Stimulated activated CD4-positive, alpha-beta T cell treated with anti-CD3 and anti-CD28 coated beads, TNF-alpha, amount 100 ng/mL, for 1 hour (primary cell): Measurements from ENCODE around the gene PLEKHA7.
"Not testable (repeated sequence)": the region's sequence is repeated elsewhere in the genome, so short reads cannot be mapped to it uniquely, and the experiment has no call there.

Source experiments
- DNase-seq, 3 donors: peaks; one replicate each; pipeline ENCODE4 v3.0.0-alpha.2; 2020; ENCODE audit warnings: low read depth in 3 of 3, low spot score in 1 of 3

Gene PLEKHA7

DNA sequence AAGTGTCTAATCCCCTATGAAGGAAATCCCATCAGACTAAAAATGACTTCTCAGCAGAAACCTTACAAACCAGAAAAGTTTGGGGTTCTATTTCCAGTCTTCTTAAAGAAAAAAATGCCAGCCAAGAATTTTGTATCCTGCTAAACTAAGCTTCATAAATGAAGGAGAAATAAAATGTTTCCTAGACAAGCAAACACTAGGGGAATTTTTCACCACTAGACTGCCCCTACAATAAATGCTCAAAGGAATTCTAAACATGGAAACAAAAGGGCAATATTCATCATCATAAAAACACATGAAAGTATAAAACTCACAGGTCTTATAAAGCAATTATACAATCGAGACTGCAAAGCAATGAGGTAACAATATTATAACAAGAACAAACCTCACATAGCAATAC is 124.3 kb downstream of the PLEKHA7 start:
- no peak for DNase-seq

DNA sequence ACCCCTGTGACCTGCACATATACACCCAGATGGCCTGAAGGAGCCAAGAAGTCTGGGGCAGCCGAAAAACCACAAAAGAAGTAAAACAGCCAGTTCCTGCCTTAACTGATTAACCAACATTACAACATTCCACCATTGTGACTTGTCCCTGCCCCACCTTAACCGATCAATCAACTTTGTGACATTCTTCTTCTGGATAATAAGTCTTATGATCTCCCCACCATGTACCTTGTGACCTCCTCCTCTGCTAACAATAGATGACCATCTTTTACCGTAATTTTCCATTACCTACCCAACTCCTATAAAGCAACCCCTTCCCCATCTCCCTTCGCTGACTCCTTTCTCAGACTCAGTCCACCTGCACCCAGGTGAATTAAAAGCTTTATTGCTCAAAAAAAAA is 125.2 kb downstream of the PLEKHA7 start:
- not testable (repeated sequence) for DNase-seq

DNA sequence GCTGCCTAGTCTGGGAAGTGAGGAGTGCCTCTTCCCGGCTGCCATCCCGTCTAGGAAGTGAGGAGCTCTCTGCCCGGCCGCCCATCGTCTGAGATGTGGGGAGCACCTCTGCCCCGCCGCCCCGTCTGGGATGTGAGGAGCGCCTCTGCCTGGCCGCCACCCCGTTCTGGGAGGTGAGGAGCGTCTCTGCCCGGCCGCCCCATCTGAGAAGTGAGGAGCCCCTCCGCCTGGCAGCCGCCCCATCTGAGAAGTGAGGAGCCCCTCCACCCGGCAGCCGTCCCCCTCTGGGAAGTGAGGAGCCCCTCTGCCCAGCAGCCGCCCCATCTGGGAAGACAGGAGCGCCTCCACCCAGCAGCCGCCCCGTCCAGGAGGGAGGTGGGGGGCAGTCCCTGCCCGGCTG is 126.3 kb downstream of the PLEKHA7 start:
- not testable (repeated sequence) for DNase-seq

DNA sequence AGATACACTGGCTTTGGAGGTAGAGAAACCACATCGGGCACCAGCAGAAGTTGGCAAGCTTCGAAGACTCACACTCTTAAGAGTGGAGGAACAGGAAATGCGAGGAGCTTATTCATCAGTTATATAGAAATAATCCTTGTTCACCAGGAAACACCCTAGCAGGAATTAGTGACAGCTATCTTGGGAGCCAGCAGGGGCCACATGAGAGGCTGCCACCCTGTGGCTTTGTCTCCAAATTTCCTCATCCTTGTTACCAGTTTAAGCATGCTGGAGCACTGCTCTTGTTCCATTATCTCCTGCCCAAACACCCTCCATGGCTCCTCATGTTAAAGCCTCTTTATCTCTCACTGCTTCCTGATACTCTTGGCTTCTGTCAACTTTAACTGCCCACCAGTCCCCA is 131.0 kb downstream of the PLEKHA7 start:
- DNase-seq: no peak

DNA sequence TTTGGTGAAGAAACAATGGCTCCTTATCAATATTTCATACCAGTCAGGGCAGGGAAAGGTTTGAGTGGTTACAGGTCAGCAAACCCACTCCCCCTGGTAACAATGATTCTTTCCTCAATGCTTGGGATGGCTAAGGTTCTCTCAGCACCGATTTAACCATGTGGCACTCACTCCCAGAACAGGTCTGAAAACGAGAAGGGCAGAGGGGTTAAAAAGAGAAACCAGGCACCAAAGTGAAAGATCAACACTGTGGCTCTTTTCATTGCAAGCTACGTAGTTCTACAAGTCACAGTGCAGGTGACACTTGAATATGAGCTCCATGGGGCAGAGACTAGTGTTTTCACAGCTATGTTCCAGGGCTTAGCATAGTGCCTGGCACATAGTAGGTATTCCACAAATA is 132.4 kb downstream of the PLEKHA7 start:
- no peak for DNase-seq

DNA sequence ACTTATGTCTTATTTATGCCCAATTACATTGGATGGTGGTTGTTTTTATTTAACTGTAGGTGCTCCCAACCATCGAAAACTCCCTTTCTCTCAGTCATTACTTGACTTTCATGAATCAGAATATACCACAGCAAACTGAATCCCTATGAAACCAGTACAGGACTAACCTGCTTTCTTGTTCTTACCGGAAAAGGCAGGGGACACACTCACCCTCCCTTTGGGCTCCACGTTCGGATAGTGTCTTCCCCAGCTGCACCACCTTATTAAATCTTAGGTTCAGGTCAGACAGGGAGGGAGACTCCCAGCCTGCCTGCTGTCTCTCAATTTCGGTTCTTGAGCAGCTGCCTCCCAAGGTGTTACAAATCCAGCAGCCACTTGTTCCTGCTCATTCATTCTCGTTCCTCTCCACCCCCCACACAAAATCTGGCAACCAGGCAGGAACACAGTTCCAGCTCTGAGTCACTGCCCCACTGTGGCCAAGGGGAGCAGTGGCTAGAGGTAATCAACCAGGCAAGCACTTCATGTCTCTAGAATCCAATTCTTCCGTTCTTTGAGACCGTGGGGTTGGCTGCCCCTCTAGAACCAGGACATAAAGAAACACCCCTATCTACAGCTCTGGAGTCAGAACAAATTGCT is 133.0 kb downstream of the PLEKHA7 start:
- no peak for DNase-seq

DNA sequence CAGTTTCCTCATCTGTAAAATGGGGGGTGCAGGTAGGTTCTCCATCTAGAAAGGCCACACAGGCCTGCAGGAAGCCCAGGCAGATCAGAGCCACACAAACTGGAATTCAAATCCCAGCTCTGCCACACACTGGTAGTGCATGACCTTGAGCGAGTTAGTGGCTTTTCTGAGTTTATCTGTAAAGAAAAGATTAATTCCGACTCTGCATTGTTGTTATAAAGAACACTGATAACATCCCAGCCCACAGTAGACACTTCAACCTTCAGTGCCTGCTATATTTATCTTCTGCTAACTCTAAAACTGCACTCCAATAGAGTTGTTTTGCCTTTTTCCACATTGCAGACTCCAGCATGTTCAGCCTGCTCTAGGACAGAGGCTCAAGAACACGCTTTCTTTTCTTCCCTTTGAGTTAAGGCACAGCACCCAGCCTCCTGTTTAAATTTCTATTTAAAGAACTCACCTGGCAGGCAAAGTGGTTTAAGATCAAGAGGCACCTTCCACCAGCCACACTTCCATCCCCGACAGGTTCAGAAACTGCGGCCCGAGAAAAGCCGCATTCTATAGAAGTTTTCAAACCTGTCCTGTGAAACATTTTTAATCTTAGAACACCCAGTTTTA is 133.9 kb downstream of the PLEKHA7 start:
- no peak for DNase-seq

DNA sequence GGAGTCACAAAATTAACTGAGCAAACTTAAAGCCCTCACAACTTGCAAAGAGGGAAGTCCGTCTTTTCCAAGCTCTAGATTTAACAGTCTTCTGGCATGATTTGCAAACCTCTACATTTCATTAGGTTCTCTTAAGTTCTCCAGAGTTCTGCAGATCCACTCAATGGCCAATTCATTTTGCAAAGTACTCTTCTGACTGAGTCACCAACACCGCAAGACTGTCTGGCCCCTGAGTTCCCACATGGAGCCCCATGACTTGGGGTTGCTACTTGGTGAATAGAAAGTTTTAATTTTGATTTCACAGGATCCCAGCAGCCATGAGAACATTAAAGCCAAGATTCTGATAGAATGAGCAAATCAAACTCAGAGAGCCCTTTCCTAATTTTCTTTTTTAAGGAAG is 134.5 kb downstream of the PLEKHA7 start:
- no peak for DNase-seq

DNA sequence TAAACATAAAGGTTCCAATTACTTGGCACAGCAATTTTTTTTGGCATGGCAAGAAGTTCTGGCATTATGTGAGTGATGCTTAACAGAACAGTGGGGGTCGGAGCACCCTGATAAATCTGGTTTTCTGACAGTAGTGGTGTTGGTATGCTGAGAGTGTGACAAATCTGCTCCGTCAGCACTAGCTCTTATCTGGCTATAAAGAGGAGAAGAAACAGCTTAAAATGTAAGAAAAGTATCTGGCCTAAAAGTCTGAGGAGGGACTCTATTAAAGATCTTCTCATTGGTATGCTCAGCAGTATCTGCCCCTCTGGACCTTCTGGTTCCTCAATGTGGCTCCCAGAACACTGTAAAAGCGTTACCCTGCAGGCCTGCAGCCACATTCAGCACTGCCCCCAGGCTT is 137.4 kb downstream of the PLEKHA7 start:
- no peak for DNase-seq

DNA sequence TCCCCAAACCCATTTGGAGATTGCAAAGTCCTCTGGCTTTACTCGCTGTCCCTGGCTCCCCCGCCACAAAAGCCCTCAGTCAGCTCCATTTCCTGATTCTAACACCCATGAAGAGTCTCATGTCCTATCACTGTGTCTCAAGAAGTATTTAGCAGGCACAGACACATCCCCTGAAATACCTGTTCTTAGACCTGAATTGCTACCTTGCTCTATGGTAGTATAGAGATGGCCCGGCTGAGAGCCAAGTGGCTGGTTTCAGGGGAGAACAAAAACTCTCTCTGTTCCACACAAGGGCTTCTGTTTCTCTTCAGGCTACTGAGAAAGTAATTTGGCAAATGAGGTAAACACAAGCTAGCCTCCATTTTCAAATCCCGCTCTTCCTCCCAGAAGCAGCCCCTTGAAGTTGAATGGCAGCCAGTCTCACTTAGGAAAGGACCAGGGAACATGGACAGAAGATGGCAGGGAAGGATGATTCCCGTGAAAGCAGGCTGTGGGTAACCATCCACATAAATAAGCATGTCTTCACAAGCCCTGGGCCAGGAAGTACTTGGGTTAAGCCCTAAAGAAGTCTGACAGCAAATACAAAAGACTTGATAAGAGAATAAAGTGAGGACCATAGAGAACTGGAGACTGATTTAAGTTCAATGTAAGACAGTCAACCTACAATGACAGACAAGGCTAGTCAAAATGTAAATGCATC is 138.0 kb downstream of the PLEKHA7 start:
- no peak for DNase-seq

DNA sequence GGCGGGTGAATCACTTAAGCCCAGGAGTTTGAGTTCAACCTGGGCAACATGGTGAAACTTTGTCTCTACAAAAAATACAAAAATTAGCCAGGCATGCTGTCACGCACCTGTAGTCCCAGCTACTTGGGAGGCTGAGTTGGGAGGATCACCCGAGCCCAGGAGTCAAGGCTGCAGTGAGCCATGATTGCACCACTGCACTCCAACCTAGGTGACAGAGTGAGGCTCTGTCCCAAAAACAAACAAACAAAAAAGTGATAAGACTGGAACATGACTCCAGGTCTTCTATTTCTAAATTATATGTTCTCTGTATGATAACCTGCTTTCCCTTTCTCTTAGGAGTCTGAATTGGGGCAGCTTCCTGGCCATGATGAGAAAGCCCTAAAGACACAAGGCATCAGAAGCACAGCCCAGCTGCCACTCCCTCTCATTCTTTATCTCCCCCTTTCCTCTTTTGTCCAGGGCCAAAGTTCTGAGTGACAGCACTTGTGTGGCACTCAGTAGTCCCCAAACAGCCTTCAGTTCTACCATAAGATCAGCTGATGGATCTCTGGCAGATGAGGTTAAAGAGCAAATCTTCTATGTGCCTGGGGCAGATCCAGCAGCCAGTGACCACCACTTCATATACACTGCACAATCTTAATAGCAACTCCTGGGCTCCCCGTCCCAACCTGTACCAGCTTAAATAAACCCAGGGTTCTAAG is 139.8 kb downstream of the PLEKHA7 start:
- DNase-seq: no peak

DNA sequence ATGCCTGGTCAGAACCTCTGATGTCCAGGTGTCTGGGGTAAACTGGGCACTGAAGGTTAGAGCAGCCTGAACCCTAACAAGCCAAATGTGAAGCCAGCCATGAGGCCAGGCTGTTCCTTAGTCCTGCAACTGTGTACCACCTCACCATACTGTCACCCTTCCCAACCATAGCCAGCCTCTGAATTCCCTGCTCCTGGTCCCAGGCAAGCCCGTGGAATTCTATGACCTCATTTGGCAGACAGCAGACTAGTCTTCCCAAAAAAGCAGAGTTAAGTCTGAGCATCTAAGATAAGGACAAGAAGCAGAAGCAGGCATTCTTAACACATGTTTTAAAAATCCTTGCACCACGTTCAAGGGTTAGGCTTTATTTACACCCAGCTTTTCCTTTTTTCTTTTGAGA is 140.9 kb downstream of the PLEKHA7 start:
- no peak for DNase-seq

DNA sequence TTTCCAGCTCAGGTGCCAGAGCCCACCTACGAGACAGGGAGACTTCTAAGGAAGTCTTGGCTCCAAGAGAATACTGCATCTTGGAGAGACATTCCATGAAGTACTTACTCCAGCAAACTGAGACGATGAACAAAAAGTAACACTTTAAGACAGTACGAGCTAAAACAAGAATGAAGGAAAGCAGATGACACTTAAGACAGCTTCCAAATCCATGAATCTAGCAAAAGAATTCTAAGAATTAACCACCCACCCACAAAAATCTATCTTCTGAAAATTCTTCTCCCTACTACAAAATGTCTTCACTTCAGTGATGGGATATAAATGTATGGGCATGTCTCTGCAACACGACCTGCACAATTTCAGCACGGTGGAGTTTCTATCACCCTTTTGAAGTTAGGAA is 142.8 kb downstream of the PLEKHA7 start:
- DNase-seq: no peak

DNA sequence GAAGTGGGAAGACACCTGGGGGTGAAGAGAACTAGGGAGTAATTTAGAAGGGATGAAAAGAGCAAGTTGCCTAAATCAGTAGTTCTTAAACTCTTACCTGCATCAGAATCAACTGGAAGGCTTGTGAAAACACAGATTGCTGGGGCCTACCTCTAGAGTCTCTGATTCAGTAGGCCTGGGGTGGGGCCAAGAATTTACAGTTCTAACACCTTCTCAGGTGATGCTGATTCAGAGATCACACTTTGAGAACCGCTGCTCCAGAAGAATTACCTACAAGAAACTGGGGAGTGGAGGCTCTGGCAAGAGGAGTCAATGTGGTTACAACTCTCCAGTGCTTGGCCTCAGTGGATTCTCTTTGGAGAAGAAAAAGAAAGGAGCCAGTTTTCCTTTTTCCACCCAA is 147.1 kb downstream of the PLEKHA7 start:
- no peak for DNase-seq

DNA sequence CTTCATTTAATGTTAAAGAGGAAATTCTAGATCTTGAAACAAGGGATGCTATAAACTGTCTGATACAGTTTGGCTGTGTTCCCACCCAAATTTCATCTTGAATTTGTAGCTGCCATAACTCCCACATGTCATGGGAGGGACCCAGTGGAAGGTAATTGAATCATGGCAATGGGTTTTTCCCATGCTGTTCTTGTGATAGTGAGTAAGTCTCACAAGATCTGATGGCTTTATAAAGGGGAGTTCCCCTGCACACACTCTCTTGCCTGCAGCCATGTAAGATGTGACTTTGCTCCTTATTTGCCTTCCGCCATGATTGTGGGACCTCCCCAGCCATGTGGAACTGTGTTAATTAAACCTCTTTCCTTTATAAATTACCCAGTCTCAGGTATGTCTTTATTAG is 149.8 kb downstream of the PLEKHA7 start:
- not testable (repeated sequence) for DNase-seq

DNA sequence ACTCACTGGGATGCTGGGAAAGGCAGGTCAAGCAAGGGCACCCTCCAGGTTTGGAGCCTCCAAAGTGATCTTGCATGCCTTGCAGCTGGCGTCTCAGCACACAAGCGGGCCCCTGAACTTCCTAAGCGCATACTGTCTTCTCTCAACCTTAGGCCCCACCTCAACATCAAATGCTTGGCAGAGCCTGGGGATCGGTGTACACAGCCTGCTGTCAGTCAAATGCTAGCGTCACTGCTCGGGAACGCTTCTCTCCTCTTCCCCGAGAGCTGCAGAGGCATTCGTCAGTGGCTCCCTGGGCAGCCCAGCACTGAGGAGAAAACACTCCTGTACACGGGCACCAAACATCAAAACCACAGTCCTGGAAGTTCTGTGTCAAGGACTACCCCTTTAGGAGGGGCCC is 150.8 kb downstream of the PLEKHA7 start:
- DNase-seq: no peak

DNA sequence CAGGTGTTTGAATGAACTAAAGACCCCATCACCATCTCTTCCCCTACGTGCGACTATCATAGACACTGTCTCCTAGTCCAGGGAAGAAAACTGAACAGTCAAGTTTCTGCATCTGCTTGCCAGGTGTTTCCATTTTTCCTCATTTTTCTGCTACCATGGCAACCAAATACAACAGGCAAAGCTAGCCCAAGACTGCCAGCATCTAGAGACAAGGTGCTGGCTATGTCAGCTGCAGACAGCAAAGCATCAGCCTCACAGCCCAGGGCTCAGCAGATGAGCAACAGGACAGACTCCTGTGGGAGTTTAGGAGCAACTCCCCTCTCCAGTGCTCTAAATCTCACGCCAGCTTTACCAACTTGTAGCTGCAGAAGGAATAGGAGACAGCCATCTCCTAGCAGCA is 151.5 kb downstream of the PLEKHA7 start:
- no peak for DNase-seq

DNA sequence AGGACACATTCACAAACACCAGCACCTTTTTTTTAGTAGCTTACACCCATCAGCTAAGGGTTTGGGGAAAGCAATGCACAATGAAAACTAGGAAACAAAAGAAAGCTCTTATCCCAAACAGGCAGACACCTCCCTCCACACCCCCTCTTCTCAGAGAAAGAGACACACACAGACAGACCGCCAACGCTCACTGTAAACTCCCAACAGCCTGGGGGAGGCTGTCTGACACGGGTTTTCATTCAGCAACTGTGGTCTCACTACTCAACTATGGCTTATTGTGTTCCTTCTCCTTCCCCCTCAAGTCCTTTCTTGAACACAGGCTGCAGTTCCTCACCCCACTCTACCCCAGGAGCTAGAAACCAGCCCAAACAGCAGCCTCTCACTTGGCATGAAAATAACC is 152.4 kb downstream of the PLEKHA7 start:
- DNase-seq: no peak

DNA sequence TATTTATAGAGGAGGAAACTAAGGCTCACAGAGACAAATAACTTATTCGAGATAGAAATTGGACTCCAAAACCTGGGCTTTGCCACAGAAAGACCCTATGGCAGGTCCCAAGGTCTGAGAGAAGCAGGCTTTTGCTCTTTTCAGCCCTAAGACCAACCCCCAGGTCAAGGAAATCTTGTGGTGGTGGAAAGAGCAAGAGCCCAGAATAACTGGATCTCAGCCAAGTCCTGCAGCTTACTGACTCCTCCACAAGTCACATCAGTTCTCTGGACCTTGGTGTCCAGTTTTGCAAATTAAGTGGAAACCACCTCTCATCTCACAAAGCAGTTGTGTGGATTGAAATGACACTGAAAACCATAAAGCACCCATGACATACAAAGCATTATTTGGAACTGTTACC is 153.6 kb downstream of the PLEKHA7 start:
- DNase-seq: no peak

DNA sequence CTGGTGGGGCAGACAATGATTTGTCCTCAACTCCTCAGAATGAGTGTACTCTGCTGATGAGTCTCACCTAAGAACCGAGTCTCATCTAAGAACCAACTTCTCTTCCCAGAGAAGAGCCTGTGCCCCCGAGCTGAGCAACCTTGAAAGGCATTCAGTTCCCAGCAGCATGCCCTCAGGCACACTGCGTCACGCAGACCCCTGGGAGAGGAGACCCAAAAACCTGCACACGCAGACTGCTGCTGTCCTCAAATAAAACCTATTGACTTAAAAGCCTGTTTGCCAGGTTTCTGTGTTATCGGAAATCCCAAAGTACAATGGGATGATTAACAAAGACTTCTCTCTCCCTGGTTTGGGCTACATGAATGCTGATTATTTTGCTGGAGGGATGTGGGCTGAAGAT is 154.6 kb downstream of the PLEKHA7 start:
- DNase-seq: no peak

DNA sequence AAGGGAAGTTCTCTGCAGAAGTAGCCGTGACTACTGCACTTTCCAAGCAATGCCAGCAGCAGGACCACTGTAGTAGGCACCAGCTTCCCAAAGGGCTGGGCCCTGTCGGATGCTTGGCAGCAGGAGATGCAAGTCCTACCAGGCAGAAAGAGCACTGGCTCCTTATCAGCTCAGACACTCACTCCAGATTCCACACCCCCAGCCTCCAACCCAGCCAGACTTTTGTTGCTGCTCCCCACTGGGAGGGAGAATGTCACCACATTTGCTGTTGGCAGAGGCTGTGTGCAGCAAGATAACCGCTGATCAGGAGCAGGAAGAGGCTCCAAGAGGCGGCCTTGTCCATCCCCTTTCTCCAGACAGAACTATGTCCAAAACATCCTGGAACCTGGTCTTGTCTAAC is 157.0 kb downstream of the PLEKHA7 start:
- no peak for DNase-seq

DNA sequence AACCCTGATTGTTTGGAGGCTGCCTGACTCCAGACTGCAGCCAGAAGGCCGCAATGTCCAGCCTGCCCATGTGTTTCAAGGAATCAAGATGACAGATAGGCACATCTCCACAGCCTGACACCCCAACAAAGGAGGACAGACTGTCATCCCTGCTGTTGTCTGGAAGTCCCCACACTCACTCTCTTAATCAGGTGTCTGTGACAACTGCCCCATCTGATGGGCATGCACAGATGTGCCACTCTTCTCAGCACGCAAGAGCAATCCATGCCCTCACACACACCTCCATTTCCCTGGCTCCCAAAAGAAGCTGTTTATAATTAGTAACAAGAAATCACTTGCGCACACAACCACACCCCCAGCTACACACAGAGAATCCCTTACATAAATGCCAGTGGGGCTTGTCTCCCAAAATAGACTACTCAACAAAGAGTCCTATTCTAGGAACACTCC is 158.2 kb downstream of the PLEKHA7 start:
- no peak for DNase-seq
